ENCODE data around the gene UTP20.
"Not testable (repeated sequence)": the region's sequence is repeated elsewhere in the genome, so short reads cannot be mapped to it uniquely, and the experiment has no call there.

UTP20 gene

GRCh38 chr12:101372431-101372830 lies 92.5 kb downstream of the UTP20 start:
- TF ChIP-seq CTCF (conservative IDR thresholded peaks at IDR 0.05; ENCODE audit: low read depth, low read length): no peak
- H3K4me3 ChIP-seq (ENCODE audit: low read depth, low read length): no peak overlapping the region
- no peak for DNase-seq (ENCODE audit: low read depth)

- DNase-seq (ENCODE audit: low read depth): no peak
- H3K4me3 ChIP-seq (ENCODE audit: low read depth, low read length): no peak overlapping the region
- TF ChIP-seq CTCF (conservative IDR thresholded peaks at IDR 0.05; ENCODE audit: low read depth, low read length): no peak
Observed at GRCh38 chr12:101375573-101375972, 95.7 kb downstream of the UTP20 start.

- no peak overlapping the region for H3K4me3 ChIP-seq (ENCODE audit: low read depth, low read length)
- no peak for TF ChIP-seq CTCF (conservative IDR thresholded peaks at IDR 0.05; ENCODE audit: low read depth, low read length)
- DNase-seq (ENCODE audit: low read depth): no peak
Observed at GRCh38 chr12:101379149-101379548, 99.2 kb downstream of the UTP20 start.

GRCh38 chr12:101391181-101391580 lies 111.3 kb downstream of the UTP20 start:
- H3K4me3 ChIP-seq (ENCODE audit: low read depth, low read length); DNase-seq (ENCODE audit: low read depth): not testable (repeated sequence)

GRCh38 chr12:101407049-101407435 lies 127.1 kb downstream of the UTP20 start:
- TF ChIP-seq CTCF (conservative IDR thresholded peaks at IDR 0.05; ENCODE audit: low read depth, low read length): no peak
- DNase-seq (ENCODE audit: low read depth): peak; percentile 54

GRCh38 chr12:101407436-101408345 lies 127.8 kb downstream of the UTP20 start, which contains the start of gene ARL1:
TSS of gene ARL1 (minus strand) at chr12:101407772. CDS start at chr12:101407645, 127 bp downstream.
- peak; percentile 93 for DNase-seq (ENCODE audit: low read depth)
- TF ChIP-seq CTCF (conservative IDR thresholded peaks at IDR 0.05; ENCODE audit: low read depth, low read length): no peak
- H3K4me3 ChIP-seq (ENCODE audit: low read depth, low read length): peak within 1 kb of the TSS; percentile 94

More at GRCh38 chr12:101407049-101407435, 127.1 kb downstream of the UTP20 start:
- peak overlapping the region; percentile 94 for H3K4me3 ChIP-seq (ENCODE audit: low read depth, low read length)

- H3K4me3 ChIP-seq (ENCODE audit: low read depth, low read length); DNase-seq (ENCODE audit: low read depth): not testable (repeated sequence)
Observed at GRCh38 chr12:101410169-101410568, 130.3 kb downstream of the UTP20 start.

- no peak overlapping the region for H3K4me3 ChIP-seq (ENCODE audit: low read depth, low read length)
- DNase-seq (ENCODE audit: low read depth): peak; percentile 83
- peak; percentile 61 for TF ChIP-seq CTCF (conservative IDR thresholded peaks at IDR 0.05; ENCODE audit: low read depth, low read length)
Observed at GRCh38 chr12:101414533-101415119, 134.7 kb downstream of the UTP20 start.

All from choroid plexus epithelial cell (primary cell).